Measurements from ENCODE around the gene NF2.

DNA sequence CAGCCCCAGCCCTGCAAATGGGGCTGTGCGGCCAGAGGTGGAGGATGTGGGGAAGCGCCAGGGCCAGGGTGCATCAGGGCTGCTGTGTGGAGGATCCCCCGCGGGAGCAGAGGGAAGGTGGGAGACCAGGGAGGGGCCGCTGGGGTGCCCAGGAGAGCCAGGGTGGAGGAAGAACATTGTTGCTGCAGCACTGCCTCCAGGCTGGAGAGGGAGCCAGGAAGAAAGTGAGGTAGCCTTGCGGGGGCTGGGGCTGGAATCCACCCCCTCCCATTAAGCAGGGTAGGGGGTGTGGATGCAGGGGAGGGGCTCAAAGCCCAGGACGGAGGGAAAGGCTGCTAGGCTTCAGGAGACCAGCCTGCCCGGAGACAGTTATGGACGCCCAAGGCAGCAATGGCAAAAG lies 131.4 kb downstream of the NF2 start:
- TF ChIP-seq CTCF (IDR thresholded peaks at IDR 0.05; ENCODE audit: low read depth, low read length, poor library complexity, severe bottlenecking) = no peak
- no peak for TF ChIP-seq EZH2phosphoT487 (IDR thresholded peaks at IDR 0.05; ENCODE audit: borderline replicate concordance, low read length)
